GM21576 (cell line): ENCODE data around the gene NDE1.

ENCODE experiments used
- ATAC-seq: cut with Tn5 transposase; IDR thresholded peaks from one replicate; pipeline ENCODE4 v1.9.1; 2021; ENCODE audit warnings: mild to moderate bottlenecking, moderate library complexity; ENCODE audit not compliant: unreplicated experiment

NDE1 gene

DNA sequence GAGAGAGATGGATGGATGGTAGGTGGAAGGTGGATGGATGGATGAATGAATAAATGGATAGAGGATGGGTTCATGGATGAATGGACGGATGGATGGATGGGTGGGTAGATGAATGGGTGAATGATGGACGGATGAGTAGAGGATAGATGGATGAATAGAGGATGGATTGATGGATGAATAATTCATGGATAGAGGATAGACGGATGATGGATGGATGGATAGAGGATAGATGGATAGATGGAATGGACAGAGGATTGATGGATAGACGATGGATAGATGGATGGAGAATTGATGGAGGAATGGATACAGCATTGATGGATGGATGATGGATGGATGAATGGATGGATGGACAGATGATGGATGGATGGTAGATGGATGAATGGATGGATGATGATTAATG, 115.1 kb downstream of the NDE1 start:
- no peak for ATAC-seq

DNA sequence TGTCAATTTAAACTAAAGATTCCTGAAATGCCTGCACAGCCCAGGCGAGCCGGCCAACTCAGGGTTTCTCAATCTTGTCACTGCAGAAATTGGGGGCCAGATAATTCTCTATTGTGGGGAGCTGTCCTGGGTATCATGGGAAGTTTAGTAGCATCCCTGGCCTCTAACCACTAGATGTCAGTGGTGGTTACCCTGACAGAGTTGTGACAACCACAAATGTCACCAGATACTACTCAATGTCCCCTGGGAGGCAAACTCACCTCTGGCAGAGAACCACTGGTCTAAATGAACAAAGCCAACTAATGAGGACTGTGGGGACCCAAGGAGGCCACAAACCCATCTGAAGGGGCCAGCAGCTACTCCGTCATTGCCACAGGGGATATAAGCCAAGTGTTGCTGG, 115.8 kb downstream of the NDE1 start:
- ATAC-seq: peak; percentile 82

DNA sequence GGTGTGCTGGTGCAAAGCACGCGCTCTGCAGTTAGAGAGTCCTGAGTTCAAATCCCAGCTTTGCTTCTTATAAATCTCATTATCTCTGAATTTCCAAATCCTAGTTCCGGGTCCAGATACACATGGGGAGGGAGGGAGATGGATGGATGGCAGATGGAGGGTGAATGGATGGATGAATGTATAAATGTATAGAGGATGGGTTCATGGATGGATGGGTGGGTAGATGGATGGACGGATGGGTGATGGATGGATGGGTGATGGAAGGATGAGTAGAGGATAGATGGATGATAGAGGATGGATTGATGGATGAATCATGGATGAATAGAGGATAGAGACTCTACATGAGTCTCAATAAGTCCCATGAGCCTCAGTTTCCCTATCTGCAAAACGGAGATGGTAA, 116.9 kb downstream of the NDE1 start:
- no peak for ATAC-seq

DNA sequence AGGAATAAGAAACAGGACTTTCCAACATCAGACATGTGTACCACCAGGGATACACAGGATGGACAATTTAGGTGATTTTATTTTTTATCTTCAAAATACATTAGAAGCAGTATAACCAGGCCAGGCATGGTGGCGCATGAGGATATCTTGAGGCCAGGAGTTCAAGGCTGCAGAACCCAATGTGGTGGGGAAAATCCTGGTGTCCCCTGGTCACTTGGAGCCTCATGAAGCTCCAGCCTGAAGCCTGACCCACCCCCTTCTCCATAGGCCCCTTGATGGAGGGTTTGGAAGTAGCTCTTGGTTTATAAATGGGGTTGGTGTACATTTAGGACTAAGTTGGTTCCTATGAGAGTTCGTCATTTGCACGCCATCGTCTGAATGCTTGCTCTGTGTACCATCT, 118.2 kb downstream of the NDE1 start:
- no peak for ATAC-seq

DNA sequence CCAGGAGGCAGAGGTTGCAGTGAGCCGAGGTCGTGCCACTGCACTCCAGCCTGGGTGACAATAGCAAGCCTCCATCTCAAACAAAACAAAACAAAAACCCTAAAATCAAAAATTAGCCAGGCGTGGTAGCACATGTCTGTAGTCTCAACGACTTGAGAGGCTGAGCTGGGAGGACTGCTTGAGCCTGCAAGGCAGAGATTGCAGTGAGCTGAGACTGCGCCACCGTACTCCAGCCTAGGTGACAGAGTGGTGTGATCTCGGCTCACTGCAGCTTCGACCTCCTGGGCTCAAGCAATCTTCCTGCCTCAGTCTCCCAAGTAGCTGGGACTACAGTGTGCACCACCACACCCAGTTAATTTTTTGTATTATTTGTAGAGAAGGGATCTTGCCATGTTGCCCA, 119.2 kb downstream of the NDE1 start:
- no peak for ATAC-seq

DNA sequence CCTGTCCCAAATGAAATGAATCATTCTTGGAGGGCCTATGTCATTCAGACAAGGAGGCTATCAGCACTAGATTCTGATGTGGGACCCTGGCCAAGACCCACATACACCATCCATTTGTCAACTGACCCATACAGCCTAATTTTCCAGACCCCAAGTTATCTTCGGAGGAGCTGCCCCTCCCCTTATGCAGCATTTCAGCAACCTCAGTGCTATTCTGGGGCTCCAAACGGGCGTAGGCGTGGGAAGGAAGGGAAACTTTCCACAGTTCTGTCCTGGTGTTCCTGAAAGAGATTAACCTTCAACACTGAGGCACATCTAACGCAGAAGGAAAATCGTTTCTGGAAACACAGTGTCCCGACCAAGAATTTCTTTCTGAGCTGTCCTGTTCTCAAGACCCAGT, 120.1 kb downstream of the NDE1 start:
- ATAC-seq: no peak

DNA sequence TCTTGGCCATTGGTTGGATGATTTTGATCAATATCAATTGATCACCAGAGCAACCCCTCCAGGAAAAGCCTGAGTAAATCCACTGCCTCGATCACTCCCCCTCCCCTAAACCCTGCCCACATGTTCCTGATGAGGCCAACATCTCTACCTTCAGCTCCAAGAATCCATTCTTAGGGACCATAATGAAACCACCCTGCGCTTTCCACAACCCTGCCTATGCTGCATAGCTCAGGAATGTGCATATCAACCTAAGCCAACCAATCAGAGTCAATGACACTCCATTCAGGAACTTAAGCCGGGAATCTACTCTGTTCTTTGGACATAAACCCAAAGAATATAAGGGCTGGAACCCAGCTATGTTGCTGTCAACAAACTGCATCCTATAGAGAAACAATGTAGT, 120.5 kb downstream of the NDE1 start:
- no peak for ATAC-seq

DNA sequence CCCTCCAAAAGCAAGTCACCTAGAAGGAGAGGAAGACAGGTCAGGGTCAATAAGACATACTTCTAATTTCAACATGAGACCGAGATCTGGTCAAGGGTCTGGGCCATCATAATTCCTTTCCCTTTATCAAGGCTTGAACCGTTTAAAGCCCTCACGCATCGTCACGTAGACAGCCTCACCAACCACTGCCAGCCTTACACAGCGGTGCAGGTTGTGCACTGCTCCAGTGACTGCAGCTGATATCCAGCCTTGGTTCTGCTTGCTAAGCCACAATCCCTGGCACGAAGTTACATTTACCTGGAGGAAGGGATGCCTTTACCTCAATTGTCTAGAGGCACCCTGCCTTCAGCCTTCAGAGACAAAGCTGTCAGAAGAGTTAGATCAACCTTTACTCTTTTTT, 121.6 kb downstream of the NDE1 start:
- no peak for ATAC-seq

DNA sequence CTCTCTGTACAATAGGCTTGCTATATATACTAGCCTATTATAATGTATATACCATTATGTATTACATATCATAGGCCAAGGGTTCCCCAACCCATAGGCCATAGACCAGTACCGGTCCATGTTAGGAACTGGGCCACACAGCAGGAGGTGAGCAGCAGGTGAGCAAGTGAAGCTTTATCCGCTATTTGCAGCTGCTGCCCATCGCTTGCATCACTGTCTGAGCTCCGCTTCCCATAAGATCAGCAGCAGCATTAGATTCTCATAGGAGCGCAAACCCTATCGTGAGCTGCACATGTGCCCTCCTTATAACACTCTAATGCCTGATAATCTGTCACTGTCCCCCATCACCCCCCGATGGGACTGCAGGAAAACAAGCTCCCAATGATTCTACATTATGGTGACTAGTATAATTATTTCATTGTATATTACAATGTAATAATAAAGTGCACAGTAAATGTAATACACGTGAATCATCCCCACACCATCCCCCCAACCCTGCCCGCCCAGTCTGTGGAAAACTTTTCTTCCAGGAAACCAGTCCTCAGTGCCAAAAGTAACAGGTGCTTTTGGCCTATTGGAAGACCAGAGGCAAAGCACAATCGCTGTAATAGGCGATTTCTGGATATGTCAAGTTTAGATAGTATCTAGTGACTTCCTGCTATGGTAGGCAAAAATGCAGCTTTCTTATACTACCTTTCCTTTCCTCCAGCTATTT, 122.7 kb downstream of the NDE1 start:
- no peak for ATAC-seq

DNA sequence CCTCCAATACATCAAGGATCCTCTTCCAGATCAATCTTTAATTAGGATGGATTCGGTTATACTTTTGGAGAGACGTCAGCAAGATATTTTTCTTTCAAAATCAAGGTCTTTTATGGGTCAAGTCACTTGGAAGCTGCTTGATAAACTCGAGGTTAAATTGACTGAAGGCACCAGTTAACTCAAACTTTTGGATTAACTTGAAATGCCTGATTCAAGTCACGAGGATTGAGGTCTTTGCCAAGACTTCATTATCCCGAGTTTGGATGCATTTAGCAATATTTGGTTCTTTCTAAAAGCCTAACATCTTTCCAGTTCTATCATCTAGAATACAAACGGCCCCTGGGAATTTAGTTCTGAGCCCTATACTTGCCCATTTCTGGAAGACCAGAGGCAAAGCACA, 123.9 kb downstream of the NDE1 start:
- ATAC-seq: no peak

DNA sequence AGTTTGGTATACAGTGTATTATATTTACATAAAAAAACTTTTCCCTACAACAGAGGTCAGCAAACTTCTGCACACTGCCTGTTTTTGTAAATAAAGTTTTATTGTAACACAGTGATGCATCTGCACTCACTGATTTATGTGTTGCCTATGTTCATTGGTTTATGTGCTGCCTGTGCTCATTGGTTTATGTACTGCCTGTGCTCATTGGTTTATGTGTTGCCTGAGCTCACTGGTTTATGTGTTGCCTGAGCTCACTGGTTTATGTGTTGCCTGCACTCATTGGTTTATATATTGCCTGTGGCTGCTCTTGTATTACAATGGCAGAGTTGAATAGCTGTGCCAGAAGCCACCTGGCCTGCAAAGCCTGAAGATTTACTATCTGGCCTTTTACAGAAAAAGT, 125.2 kb downstream of the NDE1 start:
- ATAC-seq: no peak

DNA sequence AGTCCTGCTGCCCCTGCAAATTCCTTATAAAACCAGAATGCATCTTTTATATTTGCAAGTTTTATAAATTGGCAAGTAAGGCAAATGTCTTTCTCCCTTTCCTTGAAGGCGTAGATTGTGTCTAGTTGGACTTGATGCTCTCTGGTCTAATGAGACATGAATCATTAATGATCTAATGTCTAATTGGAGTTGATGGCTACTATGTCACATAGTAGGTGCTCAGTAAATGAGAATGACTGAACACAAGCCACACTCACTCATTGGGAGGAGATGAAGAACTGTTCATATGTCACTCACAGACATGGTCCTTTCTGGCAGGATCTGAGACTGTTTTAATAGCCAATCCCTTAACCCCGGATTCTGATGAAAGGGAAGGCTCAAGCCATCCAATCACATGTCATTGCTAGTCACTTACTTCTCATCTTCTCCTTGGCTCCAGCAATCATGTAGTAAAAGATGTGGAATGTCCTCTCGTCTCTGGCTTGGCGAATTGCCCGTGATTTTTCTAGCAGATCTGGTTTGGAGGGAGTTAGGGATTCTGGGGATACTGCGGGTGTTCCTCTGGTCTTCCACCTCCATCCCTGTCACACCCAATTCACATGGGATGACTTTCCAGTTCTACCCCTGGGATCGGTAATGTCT, 125.7 kb downstream of the NDE1 start:
- no peak for ATAC-seq
